NCI-H524 (cell line): ENCODE data around the gene RAMAC.
A peak's percentile ranks its signal among the peaks of the same experiment; 100 is the strongest.
"Not testable (repeated sequence)": the region's sequence is repeated elsewhere in the genome, so short reads cannot be mapped to it uniquely, and the experiment has no call there.

Source experiments
- DNase-seq, 2 experiments: peaks; one replicate each; lab custom pipeline; 2025; lab: John Stamatoyannopoulos, UW

Gene RAMAC

DNA sequence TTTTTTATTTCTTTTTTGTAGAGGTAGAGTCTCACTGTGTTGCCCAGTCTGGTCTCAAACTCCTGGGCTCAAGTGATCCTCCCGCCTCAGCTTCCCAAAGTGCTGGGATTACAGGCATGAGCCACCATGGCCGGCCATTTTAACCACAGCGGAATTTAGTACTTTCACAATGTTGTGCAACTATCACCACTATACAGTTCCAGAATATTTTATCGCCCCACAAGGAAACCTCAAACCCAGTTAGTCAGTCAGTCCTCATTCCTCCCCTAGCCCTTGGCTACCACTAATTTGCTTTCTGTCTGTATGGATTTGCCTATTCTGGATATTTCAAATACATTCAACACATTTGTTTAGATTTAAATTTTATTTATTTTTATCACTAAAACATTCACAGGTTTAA, 17.9 kb upstream of the RAMAC start:
- no peak for DNase-seq

DNA sequence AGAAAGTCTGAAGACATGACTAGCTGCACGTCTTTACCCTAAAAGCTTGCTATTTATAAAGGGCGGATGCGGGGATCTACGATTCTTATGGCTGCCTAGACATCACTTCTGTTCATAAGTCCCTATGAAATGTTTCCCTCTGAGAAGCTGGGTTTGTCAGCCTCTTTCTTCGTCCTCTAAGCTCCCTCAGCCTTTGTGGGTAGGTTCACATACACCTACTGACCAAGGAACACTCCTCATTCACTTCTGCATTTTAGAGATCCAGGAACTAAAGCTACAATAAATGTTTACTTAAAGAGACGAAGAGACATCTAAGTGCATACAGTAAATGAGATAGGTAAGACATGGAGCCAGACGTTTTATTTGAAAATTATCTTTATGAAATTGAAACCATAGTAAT, 16.7 kb upstream of the RAMAC start:
- DNase-seq: no peak

DNA sequence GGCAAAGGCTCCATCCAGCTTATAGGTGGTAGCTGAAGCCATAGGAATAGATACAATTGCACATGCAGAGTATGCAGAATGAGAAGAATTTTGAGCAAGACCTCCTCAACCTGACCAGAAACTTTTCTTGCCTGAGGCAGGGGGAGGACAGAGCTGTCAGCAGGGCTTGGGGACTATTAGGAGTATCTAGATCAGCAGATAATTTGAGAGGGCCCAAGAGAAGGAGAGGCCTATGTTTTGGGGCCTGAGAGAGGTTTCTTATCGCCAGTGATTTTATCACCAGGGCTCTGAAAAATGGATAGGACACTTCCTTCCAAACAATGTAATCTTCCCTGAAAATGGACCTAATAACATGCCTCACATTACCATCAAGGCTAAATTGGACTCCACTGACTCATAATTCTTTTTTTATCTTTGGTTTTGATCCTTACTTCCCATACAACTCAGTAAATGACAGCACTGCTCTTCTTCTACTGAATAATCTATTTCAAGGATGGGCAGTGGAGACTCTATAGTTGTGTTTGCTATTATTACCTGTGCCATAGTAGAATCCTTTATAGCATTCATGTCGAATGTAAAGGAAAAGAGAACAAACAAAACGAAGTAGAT, 15.8 kb upstream of the RAMAC start:
- DNase-seq: no peak

DNA sequence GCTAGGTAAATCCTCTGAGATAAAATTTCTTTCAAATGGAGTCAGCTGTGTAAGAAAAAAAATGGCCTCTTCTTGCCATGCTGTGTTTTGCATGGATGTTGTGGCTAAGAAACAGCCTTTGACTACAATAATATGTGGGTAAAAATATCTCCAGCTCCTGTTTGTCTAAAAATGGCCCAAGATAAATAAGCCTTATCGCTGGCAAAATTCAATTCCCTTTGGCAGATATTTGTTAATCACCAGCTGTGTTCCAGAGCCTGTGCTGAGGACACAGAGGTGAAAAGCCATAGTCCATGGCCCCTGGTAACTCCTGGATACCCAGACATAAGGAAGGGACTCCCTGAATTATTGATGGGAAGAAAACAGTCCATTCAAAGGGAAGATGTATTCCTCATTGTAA, 15.3 kb upstream of the RAMAC start:
- DNase-seq: no peak

DNA sequence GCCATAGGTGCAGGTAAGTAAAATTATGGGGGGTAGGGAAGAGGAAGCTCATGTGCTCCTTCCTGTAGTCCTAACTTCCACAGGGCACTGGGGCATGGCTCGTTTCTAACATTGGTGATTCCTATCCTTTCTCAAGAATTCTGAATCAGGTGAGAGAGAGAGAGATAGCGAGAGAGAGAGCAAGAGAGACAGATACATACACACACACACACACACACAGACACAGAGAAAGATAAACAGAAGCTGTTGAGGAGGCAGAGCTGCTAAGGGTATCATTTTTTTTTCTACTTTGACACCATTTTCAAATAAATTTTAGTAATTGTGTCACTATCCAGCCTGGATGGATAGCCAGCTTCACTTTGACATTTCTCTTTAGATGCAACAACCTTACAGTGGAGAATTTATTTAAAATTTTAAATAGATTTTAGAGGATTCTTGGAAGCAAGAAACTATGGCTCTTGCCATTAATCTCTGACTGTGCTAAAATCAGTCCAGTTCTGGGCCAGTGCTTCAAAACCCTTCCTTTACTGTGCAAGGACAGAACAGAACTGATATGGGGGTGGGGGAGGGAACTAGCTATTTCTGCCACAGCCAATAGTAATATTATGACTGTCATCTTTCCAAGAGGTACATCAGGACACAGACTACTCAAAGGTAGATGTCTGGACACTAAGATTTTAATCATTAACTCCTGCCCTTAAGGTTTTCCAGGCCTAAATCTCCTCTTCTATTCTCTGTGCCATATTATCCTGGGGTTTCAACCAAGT, 14.6 kb upstream of the RAMAC start:
- no peak for DNase-seq

DNA sequence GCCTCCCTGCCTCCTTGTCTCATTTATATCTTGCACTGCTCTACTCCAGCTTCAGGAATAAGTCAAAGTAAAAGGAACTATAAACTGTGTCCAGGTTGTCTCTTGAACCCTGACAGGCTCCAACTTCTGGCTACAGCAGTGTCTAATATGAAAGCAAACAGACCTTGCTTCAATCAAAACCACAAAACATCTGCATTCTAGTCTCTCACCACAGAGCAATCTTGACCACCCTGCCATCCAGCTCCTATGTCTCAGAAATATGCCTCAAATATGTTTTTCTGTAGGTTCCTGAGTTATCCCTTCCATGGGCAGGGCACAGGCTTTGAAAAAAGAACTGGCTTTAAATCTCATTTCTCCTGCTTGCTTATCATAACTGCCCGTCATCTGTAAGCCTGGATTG, 13.0 kb upstream of the RAMAC start:
- DNase-seq: no peak

DNA sequence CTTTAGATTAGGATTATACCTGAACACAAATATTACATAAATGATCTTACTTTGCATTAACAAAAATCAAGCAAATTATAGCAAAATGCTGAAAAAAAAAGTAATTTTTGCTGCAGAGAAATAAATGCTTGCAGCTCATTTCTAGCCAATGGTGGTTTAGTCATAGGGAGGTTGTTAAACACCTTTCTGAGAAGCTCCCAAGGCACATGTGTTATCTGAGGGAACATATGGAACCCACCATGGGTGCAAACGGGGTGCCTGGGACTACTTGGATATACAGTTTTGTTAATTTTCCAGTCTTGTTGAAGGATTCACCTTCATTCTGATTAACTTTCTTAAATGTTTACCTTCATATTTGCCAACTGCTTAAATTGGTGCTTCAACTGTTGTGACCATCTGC, 8.9 kb upstream of the RAMAC start:
- DNase-seq: no peak

DNA sequence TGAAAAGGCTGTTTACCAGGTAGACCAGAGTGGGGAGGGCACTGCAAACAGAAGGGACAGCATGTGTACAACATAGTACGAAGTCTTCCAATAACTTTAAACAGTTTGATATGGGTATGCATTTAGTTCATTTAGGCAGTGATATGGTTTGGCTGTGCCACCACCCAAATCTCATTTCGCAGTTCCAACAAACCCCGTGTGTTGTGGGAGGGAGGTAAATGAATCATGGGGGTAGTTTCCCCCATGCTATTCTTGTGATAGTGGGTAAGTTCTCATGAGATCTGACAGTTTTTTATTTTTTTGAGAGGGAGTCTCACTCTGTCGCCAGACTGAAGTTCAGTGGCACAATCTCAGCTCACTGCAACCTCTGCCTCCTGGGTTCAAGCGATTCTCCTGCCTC, 7.6 kb upstream of the RAMAC start:
- DNase-seq: no peak

DNA sequence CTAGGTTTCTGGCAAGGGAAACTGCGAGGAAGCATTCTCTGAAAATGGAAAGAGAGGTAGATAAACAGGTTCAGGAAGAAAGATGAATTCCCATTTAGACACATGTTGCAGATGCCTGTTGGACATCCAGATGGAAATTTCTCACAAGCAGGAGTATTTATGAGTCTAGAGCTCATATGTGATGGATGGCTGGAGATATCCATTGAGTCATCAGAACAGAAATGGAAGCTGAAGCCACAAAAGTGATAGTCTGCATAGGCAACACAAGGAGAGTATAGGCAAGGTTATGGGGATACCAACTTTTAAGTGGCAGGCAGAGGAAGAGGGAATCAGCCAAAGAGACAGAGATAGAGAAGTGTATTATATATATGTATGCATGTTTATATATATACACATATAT, 6.3 kb upstream of the RAMAC start:
- no peak for DNase-seq

DNA sequence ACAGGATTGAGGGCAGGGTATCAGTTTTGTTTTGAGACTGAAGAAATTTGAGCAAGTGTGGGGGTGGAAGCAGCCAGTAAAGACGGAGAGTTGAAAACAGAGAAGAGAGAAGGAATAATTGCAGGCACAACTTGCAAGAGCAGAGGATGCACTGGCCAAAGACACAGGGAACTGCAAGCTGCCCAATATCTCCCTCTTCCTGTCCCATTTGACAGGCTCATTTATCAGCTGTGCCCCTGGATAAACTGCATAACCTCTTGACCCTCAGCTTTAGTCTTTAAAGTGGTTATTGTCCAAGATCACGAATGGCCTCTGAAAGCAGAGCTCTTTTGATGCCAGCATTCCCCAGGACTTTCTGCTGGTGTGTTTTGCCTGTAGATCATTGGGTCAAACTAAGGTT, 5.0 kb upstream of the RAMAC start:
- no peak for DNase-seq

DNA sequence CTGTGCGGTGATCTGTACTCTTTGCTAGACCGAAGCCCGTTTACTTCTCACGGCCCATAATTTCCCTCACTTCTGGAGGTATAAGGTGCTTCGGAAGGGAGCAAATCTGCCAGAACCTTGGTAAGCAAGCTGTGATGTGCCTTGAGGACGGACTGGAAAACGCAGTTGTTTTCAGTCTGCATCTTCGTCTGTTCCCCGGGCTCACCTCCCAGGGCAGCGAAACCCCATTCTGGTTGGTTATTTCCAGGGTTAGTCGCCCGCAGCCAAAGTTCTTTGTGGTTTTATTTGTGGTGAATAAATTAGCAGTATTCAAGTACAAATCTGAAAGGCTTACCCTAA, 401 bp downstream of the RAMAC start:
- no peak for DNase-seq

DNA sequence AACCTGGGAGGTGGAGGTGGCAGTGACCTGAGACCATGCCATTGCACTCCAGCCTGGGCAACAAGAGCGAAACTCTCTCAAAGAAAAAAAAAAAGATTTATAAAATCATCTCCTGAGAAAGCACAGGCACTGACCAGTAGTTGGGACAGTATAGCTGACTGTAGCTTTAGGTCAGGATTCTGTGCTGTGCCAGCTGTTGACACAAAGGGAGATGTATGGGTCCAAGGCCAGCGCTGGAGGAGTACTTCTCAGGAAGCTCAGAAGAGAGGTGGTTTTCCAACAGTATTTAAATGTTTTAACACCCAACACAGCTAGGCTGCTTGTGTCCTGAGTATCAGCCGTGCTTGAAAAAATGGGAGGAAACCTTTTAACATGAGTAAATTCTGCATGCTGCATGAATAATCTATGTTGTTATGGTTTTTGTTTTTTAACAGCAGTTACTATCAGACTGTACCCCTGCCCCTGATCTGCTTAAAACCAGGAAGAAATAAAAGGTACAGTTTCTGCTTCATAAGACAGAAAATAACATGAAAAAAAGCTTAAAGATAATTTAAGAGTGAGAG, 6.5 kb downstream of the RAMAC start:
- no peak for DNase-seq

DNA sequence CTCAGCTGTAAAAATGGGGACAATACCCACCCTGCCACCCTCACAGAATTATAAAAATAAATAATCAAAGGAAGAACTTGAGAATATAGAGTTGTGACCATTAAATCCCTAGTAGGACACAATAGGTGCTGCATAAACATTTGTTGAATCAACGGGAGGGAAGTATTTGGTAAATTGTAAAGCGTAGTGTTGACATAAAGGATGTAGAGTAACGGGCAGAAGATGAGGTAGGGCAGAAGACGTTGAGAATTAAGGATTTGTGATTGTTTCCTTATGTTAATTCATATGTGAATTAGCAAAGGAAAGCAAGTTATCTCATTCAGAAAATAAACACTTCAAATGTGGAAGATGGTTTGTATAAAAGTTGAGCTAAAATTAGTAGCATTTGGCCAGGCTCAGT, 7.1 kb downstream of the RAMAC start:
- DNase-seq: no peak

DNA sequence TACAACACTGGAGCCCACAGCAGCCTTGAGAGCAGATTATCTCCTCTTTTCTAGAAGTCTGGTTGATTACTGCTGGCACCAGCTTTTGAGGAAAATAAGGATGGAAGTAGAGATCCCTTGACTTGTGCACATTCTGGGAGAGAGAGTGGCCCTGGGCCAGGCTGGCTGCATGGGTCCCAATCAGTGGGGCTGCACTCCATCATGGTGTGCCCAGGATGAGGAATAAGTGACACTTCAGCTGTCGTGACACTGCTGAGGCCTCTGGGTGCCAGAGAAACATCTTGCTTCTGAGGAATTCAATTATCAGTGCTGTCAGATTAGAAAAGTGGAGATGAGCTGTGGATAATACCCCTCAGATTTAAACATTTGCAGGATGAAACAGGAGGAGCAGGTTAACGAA, 9.1 kb downstream of the RAMAC start:
- no peak for DNase-seq

DNA sequence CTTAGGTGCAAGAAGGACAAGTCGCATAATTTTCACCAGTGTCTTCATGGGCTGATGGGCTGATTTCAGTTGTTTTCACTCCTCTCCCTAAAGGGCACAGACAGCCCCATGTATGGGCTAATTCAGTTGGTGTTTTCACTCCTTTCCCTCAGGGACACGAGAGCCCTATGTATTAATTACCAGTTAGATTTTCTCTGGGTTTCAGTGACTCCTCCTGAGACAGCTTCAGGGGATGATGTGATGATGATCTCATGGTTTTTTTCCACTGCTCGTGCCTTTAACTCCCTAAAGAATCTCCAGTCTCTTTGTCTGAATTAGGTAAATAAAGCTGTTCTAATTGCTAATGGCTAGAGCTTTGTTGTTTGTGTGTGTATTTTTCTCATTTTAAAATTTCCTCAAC, 9.9 kb downstream of the RAMAC start:
- DNase-seq: no peak

DNA sequence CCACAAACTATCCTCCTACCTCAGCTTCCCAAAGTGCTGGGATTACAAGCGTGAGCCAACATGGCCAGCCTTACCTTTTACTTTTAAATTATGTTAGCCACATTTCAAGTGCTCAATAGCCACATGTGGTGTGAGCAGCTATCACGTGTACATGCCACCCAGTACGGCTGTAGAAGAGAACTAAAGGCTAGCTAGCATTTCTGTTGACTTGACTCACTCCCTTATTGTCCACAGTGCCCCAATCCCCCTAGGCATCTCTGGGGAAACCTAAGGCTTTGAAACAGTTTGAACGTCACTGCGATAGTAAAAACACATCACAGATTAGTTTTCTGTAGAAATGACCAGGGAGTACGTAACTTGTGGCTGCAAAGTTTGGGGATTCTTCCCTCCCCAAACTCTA, 13.4 kb downstream of the RAMAC start:
- no peak for DNase-seq

DNA sequence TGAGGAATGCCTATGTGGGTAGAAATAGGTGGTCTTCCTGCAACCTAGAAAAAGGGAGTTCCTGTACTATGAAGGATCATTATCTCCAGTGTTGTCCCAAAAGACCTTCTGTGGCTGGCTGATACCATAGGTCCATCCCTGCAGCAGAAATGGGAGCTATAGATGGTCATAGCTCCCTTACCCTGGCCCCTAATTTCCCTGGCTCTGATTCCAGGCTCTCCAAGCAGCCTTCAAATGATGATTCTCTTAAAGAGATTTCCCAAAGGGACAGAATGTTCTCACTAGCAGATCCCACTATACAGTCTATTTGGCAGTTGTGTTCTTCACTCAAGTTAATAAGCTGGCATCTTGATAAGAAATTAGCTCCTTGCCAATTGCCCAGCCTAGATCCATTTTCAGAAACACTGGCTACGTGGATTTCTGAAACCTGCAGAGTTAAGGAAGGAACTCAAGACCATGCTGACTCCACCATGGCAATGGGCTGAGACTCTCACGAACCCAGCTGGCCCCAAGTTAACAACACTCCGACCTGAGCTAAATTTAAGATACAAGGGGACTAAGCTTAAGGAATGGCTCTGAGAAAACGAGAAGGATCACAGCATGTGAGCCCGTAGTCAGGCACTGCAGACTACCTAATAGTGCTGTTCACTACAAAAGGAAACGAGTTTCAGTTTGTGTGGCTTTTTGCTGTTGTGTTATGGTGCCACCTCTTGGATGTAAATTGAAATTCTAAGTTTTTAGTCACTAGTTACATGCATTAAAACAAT, 14.1 kb downstream of the RAMAC start:
- DNase-seq: peak; percentile 16 to 69

DNA sequence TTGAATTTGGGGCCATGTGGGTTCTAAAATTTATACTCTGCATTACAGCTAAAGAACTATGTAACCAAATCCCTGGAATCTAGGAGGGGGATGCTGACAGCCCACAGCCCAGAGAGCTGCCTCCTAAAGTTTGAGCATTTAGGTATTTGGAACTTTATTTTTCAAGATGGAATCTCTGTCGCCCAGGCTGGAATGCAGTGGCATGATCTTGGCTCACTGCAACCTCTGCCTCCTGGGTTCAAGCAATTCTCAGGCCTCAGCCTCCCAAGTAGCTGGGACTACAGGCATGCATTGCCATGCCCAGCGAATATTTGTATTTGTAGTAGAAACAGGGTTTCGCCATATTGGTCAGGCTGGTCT, 14.6 kb downstream of the RAMAC start:
- DNase-seq: not testable (repeated sequence)

DNA sequence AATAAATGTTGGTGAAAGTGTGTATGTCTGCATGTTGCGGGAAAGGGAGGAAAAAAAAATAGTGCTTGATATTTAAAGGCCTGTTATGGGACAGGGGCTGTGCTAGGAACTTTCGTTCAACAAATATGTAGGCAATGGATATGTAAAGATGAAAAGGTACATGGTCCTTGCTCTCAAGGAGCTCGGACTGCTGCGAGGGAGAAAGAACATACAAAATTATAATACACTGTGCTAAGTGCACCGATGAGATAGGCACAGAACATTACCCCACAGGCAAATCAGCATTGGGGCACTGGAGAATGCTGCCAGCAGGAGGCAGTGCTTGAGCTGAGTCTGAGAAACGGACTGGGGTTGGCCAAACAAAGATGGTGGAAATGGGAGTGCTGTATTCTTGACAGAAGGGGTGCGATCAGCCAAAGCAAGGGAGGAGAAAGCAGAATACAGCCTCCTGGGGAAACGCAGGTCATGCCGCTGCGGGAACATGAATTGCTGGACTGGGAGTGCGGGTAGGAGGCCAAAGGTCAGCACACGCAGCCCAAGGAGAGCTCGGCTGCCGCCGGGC, 24.8 kb downstream of the RAMAC start:
- DNase-seq: peak; percentile 65 to 83

DNA sequence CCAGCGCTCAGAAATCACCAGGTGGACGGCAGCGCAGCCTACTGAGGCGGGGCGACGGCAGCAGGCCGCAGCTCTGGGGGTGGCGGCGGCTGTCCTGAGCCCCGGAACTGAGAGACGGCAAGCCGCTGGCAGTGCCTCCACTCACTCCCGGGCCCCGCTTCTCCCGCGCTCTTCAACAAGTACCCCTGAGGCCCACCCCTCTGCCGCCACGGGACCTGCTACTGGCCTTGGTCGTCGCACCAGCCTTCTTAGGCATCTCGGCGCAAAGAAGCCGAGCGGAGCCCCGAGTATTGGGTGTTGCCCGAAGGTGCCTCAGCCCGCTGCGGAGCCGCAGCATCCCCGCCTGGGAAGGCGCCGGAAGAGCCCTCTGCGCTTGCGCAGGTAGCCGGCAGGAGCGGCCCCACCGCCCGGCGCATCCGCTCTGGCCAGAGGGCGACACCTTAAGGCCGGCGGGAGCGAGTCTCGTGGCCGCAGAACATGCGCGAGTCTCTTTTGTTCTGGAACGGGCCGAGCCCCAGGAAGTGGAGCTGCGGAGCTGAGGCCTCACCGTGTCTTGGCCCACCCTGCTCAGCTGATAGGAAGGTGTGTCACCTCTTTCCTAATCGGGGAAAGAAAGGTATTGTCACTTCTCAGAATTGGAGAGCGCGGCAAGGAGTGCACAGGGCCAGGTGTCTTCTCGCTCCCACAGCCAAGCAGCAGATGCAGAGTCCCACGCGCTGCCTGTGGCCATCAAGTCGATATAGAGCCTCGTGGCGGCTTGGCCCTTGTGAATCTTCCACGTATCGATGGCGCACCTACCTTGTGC, 25.5 kb downstream of the RAMAC start, which contains the start of gene C15orf40:
TSS of gene C15orf40 (minus strand) at position 369 of the 805 bp plus-strand sequence. CDS start at position 337, 32 bp downstream.
- peak; percentile 90 to 94 for DNase-seq

DNA sequence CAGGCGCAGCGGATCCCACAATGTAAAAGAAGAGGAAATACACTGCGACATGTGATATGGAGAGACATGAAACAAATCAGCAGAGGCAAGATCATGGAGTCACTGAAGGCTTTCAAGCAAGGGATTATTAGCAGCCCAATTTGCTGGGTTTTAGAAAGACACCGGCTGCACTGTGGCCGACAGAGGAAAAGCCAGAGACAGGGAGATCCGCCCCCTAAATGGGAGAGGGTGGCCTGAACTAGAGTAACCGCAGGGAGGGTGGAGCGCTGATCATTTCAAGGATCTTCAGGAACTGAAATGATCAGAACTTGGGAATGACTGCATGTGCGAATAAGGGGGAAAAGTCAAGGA, 26.0 kb downstream of the RAMAC start:
- DNase-seq: no peak

DNA sequence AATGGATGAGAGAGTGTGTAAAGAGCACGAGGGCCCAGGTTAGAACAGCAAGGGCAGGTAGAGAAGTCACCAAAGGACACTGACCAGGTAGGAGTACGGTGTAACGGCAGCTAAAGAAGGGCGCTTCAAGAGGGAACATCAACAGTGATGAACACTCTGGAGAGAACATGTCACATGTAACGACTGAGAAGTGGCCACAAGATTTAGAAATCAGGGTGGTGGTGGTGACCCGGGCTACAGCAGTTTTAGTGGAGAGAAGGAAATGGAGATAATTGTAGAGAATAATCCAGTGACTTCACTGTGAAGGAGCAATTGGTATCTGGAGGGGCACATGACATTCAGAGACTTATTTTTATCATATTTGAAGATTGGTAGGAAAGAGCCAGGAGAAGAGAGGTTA, 26.6 kb downstream of the RAMAC start:
- no peak for DNase-seq
